Calu3 (cell line): ENCODE data around the gene LINC00305. TPM values are rescaled to one million over a fixed set of nuclear protein-coding genes. Genes with fewer than 3 reads are reported as not detected.

Source experiments
- BruUV-seq: library from RNA; stranded (reverse); fragments of 400-500 nt; replicated peaks from 2 replicates; lab custom pipeline; 2021; lab: Mats Ljungman, UMichigan
- CTCF ChIA-PET: fragments of 300-600 bp; sonication (Branson Sonifier 250); formaldehyde crosslinking; loops from one replicate; lab custom pipeline; 2022; ENCODE audit warnings: antibody characterized with exemption; lab: Charles Lee
- DNase-seq: peaks from one replicate; pipeline ENCODE4 v3.0.0; 2022
- H3K27ac Mint-ChIP-seq: one replicate; pipeline ENCODE4 v1.8.0; 2022; ENCODE audit warnings: mixed read lengths; ENCODE audit not compliant: unreplicated experiment
- H3K27me3 Mint-ChIP-seq: one replicate; pipeline ENCODE4 v1.8.0; 2022; ENCODE audit warnings: mixed read lengths; ENCODE audit not compliant: unreplicated experiment
- H3K36me3 Mint-ChIP-seq: one replicate; pipeline ENCODE4 v1.8.0; 2022; ENCODE audit warnings: mild to moderate bottlenecking, moderate library complexity, mixed read lengths; ENCODE audit not compliant: insufficient read depth, unreplicated experiment
- H3K4me1 Mint-ChIP-seq: one replicate; pipeline ENCODE4 v1.8.0; 2022; ENCODE audit warnings: mild to moderate bottlenecking, low read depth, mixed read lengths; ENCODE audit not compliant: unreplicated experiment
- H3K4me3 Mint-ChIP-seq: one replicate; pipeline ENCODE4 v1.8.0; 2022; ENCODE audit warnings: mild to moderate bottlenecking, low read depth, moderate library complexity, mixed read lengths; ENCODE audit not compliant: unreplicated experiment
- H3K9me3 Mint-ChIP-seq: one replicate; pipeline ENCODE4 v1.8.0; 2022; ENCODE audit warnings: low read depth, mixed read lengths; ENCODE audit not compliant: unreplicated experiment
- intact Hi-C: fragments of 100-400 bp; cut with micrococcal nuclease; formaldehyde crosslinking; loops from one replicate; pipeline ENCODE4 v1.10.0; 2022; ENCODE audit not compliant: unreplicated experiment
- total RNA-seq: library from RNA; stranded (reverse); gene quantifications from 2 replicates; pipeline ENCODE4 v1.2.3, GENCODE V29; 2022
- TF ChIP-seq, protein P1 (sequence below): fragments of 200-600 bp; IDR thresholded peaks from one replicate; pipeline ENCODE4 v1.8.0; 2022; ENCODE audit warnings: antibody characterized with exemption; ENCODE audit not compliant: unreplicated experiment

Gene LINC00305
- total RNA-seq, 1 experiment from 2014 or later, result not detected

DNA sequence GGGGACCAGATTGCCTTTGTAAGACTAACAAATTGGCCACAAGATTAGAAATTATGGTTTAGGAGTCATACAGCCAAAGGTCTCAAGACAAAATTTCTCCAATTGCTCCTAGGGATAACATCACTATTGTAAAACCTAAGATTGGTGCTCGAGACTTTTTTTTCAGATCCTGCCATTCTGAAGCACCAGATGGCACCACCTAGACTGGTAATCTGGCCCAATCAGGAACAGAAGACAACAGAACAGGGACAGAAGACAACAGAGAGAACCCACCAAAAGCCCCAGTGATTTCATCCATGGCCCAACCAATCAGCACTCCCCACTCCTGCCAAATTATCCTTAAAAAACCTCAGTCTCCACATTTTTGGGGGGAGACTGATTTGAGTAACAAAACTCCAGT, 66.8 kb downstream of the LINC00305 start:
- no peaks in the 10 kb centered on the region for H3K36me3 Mint-ChIP-seq
- no peaks in the 10 kb centered on the region for H3K9me3 Mint-ChIP-seq
- DNase-seq, result no peak
- H3K4me1 Mint-ChIP-seq, result no peaks in the 10 kb centered on the region
- no peak overlapping the region for H3K4me3 Mint-ChIP-seq
- intact Hi-C loops, result no loop called here
- no peaks in the 10 kb centered on the region for H3K27me3 Mint-ChIP-seq
- CTCF ChIA-PET, result no interaction called here
- TF ChIP-seq, protein P1, sequence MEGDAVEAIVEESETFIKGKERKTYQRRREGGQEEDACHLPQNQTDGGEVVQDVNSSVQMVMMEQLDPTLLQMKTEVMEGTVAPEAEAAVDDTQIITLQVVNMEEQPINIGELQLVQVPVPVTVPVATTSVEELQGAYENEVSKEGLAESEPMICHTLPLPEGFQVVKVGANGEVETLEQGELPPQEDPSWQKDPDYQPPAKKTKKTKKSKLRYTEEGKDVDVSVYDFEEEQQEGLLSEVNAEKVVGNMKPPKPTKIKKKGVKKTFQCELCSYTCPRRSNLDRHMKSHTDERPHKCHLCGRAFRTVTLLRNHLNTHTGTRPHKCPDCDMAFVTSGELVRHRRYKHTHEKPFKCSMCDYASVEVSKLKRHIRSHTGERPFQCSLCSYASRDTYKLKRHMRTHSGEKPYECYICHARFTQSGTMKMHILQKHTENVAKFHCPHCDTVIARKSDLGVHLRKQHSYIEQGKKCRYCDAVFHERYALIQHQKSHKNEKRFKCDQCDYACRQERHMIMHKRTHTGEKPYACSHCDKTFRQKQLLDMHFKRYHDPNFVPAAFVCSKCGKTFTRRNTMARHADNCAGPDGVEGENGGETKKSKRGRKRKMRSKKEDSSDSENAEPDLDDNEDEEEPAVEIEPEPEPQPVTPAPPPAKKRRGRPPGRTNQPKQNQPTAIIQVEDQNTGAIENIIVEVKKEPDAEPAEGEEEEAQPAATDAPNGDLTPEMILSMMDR, result no peak
- H3K27ac Mint-ChIP-seq, result no peak overlapping the region
- no TSS peak for BruUV-seq

DNA sequence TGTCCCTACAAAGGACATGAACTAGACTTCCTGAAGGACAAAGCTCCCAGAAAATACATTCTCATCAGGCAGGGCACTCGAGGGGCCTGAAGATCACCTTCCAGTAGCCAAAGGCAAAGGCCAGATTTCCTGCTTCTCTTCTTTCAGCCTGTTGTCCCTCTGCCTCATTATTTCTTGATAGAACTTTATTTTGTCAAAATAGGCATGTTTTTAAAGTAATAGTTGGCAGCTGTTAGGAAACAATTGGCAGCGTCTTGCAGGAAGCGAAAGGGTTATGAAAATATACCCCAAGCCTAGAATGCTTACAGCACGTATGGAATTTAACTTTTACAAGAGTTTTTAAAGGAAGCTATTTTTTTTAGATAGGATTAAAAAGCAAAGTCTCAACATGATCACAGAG, 74.9 kb downstream of the LINC00305 start:
- TF ChIP-seq, protein P1, result no peak
- no peaks in the 10 kb centered on the region for H3K27me3 Mint-ChIP-seq
- peaks cover 3% of the 10 kb centered on the region for H3K9me3 Mint-ChIP-seq
- no peak overlapping the region for H3K4me3 Mint-ChIP-seq
- DNase-seq, result no peak
- intact Hi-C loops, result no loop called here
- CTCF ChIA-PET, result no interaction called here
- H3K36me3 Mint-ChIP-seq, result no peaks in the 10 kb centered on the region
- H3K4me1 Mint-ChIP-seq, result no peaks in the 10 kb centered on the region
- H3K27ac Mint-ChIP-seq, result no peak overlapping the region
- no TSS peak for BruUV-seq

DNA sequence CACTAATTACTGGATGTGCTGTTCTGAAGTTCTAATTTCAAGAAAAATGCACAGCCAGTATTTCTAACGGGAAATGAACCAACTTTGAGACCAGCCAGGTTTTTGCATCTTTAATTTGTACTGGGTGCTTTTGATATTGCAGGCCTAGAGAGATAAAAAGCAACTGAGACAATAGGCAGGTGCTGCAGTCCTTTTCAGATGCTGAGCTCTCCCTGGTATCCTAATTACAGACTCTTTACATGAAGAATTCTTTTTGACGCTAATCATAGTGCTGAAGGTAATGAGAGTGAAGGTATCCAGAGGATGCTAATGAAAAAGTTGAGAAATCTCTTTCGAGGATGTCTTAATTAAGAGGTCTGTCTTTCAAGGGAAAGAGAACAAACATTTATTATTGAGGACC, 93.9 kb downstream of the LINC00305 start:
- CTCF ChIA-PET, result no interaction called here
- peaks cover 5% of the 10 kb centered on the region for H3K9me3 Mint-ChIP-seq
- no peaks in the 10 kb centered on the region for H3K27me3 Mint-ChIP-seq
- H3K4me1 Mint-ChIP-seq, result no peaks in the 10 kb centered on the region
- no peaks in the 10 kb centered on the region for H3K36me3 Mint-ChIP-seq
- DNase-seq, result no peak
- H3K4me3 Mint-ChIP-seq, result no peak overlapping the region
- no peak overlapping the region for H3K27ac Mint-ChIP-seq
- intact Hi-C loops, result no loop called here
- BruUV-seq, result no TSS peak
- TF ChIP-seq, protein P1, result no peak

GRCh38 chr18:64053246-64053645, 95.6 kb downstream of the LINC00305 start:
- DNase-seq, result no peak
- Mint-ChIP-seq H3K4me3 (no peak overlapping the region), H3K27me3 (no peaks in the 10 kb centered on the region), H3K27ac (no peak overlapping the region), H3K4me1 (no peaks in the 10 kb centered on the region), H3K36me3 (no peaks in the 10 kb centered on the region), H3K9me3 (no peaks in the 10 kb centered on the region)
- CTCF ChIA-PET, result no interaction called here
- BruUV-seq, result no TSS peak
- intact Hi-C loops, result no loop called here
- TF ChIP-seq, protein P1, result no peak
